Neural cell (in vitro differentiated cells): Measurements from ENCODE around the gene CABP2. TPM values are rescaled to one million over a fixed set of nuclear protein-coding genes. Genes with fewer than 3 reads are reported as not detected.
"Not testable (repeated sequence)": the region's sequence is repeated elsewhere in the genome, so short reads cannot be mapped to it uniquely, and the experiment has no call there.

Experiments used
- H2AFZ ChIP-seq: fragments of 200-600, 300-800 bp; sonication (generic), shearing (Covaris generic); 2 replicates; pipeline ENCODE4 v1.6.0; 2014; ENCODE audit warnings: low read depth, mild to moderate bottlenecking, antibody characterized with exemption, low read length, moderate library complexity
- H3F3A ChIP-seq: fragments of 200-600 bp; shearing (Covaris generic); 2 replicates; pipeline ENCODE4 v1.6.1; 2016; ENCODE audit warnings: mild to moderate bottlenecking, moderate library complexity, mixed read lengths, antibody characterized with exemption, low read length; ENCODE audit not compliant: insufficient read depth, poor library complexity, severe bottlenecking
- H3K27ac ChIP-seq: fragments of 200-600, 300-800 bp; sonication (generic), shearing (Covaris generic); 2 replicates; pipeline ENCODE4 v1.5.1; 2014; ENCODE audit warnings: mild to moderate bottlenecking, low read length, moderate library complexity
- H3K27me3 ChIP-seq: fragments of 300-800, 200-600 bp; sonication (generic), shearing (Covaris generic); 2 replicates; pipeline ENCODE4 v1.6.0; 2014; ENCODE audit warnings: mild to moderate bottlenecking, low read depth, low read length, moderate library complexity; ENCODE audit not compliant: insufficient read depth
- H3K36me3 ChIP-seq: fragments of 300-800, 200-600 bp; sonication (generic), shearing (Covaris generic); 2 replicates; pipeline ENCODE4 v1.5.1; 2014; ENCODE audit warnings: mild to moderate bottlenecking, antibody characterized with exemption, low read length, moderate library complexity; ENCODE audit not compliant: insufficient read depth
- H3K4me2 ChIP-seq: fragments of 300-800, 200-600 bp; sonication (generic), shearing (Covaris generic); 2 replicates; pipeline ENCODE4 v1.6.0; 2014; ENCODE audit warnings: mild to moderate bottlenecking, low read length
- H3K4me3 ChIP-seq: fragments of 300-800, 200-600 bp; sonication (generic), shearing (Covaris generic); 2 replicates; pipeline ENCODE4 v1.5.1; 2014; ENCODE audit warnings: mild to moderate bottlenecking, low read length, moderate library complexity
- H3K79me2 ChIP-seq: fragments of 200-600 bp; shearing (Covaris generic); replicated peaks from 2 replicates; pipeline ENCODE4 v1.6.0; 2014; ENCODE audit warnings: mild to moderate bottlenecking, low read length, moderate library complexity; ENCODE audit not compliant: insufficient read depth
- H3K9ac ChIP-seq: fragments of 300-800, 200-600 bp; sonication (generic), shearing (Covaris generic); 2 replicates; pipeline ENCODE4 v1.6.1; 2016; ENCODE audit warnings: mild to moderate bottlenecking, low read length, mixed read lengths
- H3K9me2 ChIP-seq: fragments of 200-600 bp; shearing (Covaris generic); 2 replicates; pipeline ENCODE4 v1.6.1; 2016; ENCODE audit warnings: mild to moderate bottlenecking, low read length, mixed read lengths; ENCODE audit not compliant: insufficient read depth
- H3K9me3 ChIP-seq: fragments of 200-600, 300-800 bp; sonication (generic), shearing (Covaris generic); 2 replicates; pipeline ENCODE4 v1.6.1; 2016; ENCODE audit warnings: mild to moderate bottlenecking, mixed run types, low read length, moderate library complexity, mixed read lengths
- H4K20me1 ChIP-seq: fragments of 200-600 bp; shearing (Covaris generic); 2 replicates; pipeline ENCODE4 v1.6.1; 2016; ENCODE audit warnings: mild to moderate bottlenecking, mixed run types; ENCODE audit not compliant: insufficient read depth
- CTCF ChIP-seq: fragments of 450-650 bp; IDR thresholded peaks from 2 replicates; pipeline ENCODE4 v1.5.1; 2014; ENCODE audit warnings: antibody characterized with exemption, mild to moderate bottlenecking, moderate library complexity; ENCODE audit not compliant: poor library complexity, severe bottlenecking
- EP300 ChIP-seq: fragments of 450-650 bp; conservative IDR thresholded peaks from 2 replicates; pipeline ENCODE4 v1.6.1; 2014; ENCODE audit warnings: antibody characterized with exemption, mild to moderate bottlenecking, moderate library complexity; ENCODE audit not compliant: poor library complexity, severe bottlenecking
- EZH2 ChIP-seq: fragments of 200-600, 300-800 bp; shearing (Covaris generic), sonication (generic); IDR thresholded peaks from 2 replicates; pipeline ENCODE4 v1.6.1; 2014; ENCODE audit warnings: antibody characterized with exemption, low read length, borderline replicate concordance, mild to moderate bottlenecking; ENCODE audit not compliant: insufficient read depth, poor library complexity, severe bottlenecking
- MXI1 ChIP-seq: fragments of 450-650 bp; conservative IDR thresholded peaks from 2 replicates; pipeline ENCODE4 v1.6.1; 2014; ENCODE audit warnings: antibody characterized with exemption, mild to moderate bottlenecking; ENCODE audit not compliant: poor library complexity, severe bottlenecking
- POLR2AphosphoS5 ChIP-seq: IDR thresholded peaks from 2 replicates; pipeline ENCODE4 v1.6.1; 2012
- RAD21 ChIP-seq: fragments of 450-650 bp; conservative IDR thresholded peaks from 2 replicates; pipeline ENCODE4 v1.6.1; 2014; ENCODE audit warnings: antibody characterized with exemption, mild to moderate bottlenecking, moderate library complexity
- REST ChIP-seq: IDR thresholded peaks from 2 replicates; pipeline ENCODE4 v1.6.1; 2012; ENCODE audit warnings: borderline replicate concordance
- SMC3 ChIP-seq: fragments of 450-650 bp; conservative IDR thresholded peaks from 2 replicates; pipeline ENCODE4 v1.6.1; 2014; ENCODE audit warnings: antibody characterized with exemption, mild to moderate bottlenecking, moderate library complexity; ENCODE audit not compliant: poor library complexity
- TAF1 ChIP-seq: IDR thresholded peaks from 2 replicates; pipeline ENCODE4 v1.6.1; 2012; ENCODE audit warnings: low read depth
- polyA plus RNA-seq: library from polyadenylated mRNA; depleted of rRNA; stranded (reverse); fragments of >200 nt; gene quantifications from 2 replicates; pipeline ENCODE4 v1.2.3, GENCODE V29; 2014

The CABP2 gene
- polyA plus RNA-seq, 1 donor from 2014 or later = not detected

GRCh38 chr11:67563705-67564114 lies 40.5 kb upstream of the CABP2 start:
- not testable (repeated sequence) for H3K4me2 ChIP-seq

GRCh38 chr11:67562963-67563704 lies 39.9 kb upstream of the CABP2 start:
- H3K9me3 ChIP-seq = no peaks in the 10 kb centered on the region
- H3K27ac ChIP-seq = no peak overlapping the region
- H3K9ac ChIP-seq = no peak overlapping the region
- H3K4me2 ChIP-seq = no peak overlapping the region
- no peaks in the 10 kb centered on the region for H3K36me3 ChIP-seq
- H3K27me3 ChIP-seq = no peaks in the 10 kb centered on the region
- no peaks in the 10 kb centered on the region for H3F3A ChIP-seq
- no peaks in the 10 kb centered on the region for H3K9me2 ChIP-seq
- no peaks in the 10 kb centered on the region for H4K20me1 ChIP-seq
- H2AFZ ChIP-seq = no peak overlapping the region
- TF ChIP-seq RAD21 (no peak), SMC3 (no peak), POLR2AphosphoS5 (no peak), TAF1 (no peak), MXI1 (no peak), EP300 (no peak), EZH2 (no peak), CTCF (no peak), REST (no peak)
- no peak overlapping the region for H3K4me3 ChIP-seq
- no peaks in the 10 kb centered on the region for H3K79me2 ChIP-seq

More at GRCh38 chr11:67563705-67564114, 40.5 kb upstream of the CABP2 start:
- not testable (repeated sequence) for H3K9me3 ChIP-seq, H3K9ac ChIP-seq, H3K79me2 ChIP-seq, H3K27me3 ChIP-seq, H3K27ac ChIP-seq, H3K4me3 ChIP-seq, H3K36me3 ChIP-seq, H4K20me1 ChIP-seq, H3K9me2 ChIP-seq, H3F3A ChIP-seq, H2AFZ ChIP-seq
